Measurements from ENCODE around the gene TYK2. TPM values are rescaled to one million over a fixed set of nuclear protein-coding genes. Genes with fewer than 3 reads are reported as not detected.
A peak's percentile ranks its signal among the peaks of the same experiment; 100 is the strongest.
"Not testable (repeated sequence)": the region's sequence is repeated elsewhere in the genome, so short reads cannot be mapped to it uniquely, and the experiment has no call there.

The TYK2 gene
- total and polyA plus RNA-seq, 2 experiments from 2014 or later = 126 to 142 TPM

- H3K27ac ChIP-seq = no peak overlapping the region
- no peaks in the 10 kb centered on the region for H3K9me3 ChIP-seq (ENCODE audit: low read depth)
- peak; percentile 77 to 81 for DNase-seq (ENCODE audit: low read depth in 1 of 2, low spot score in 1 of 2)
- TF ChIP-seq CTCF (IDR thresholded peaks at IDR 0.05; ENCODE audit: low read depth, low read length) = peak; percentile 91
- no peaks in the 10 kb centered on the region for H3K27me3 ChIP-seq
- H3K36me3 ChIP-seq = peaks cover 38% of the 10 kb centered on the region
- no peaks in the 10 kb centered on the region for H3K4me1 ChIP-seq (ENCODE audit: low read depth)
- H3K4me3 ChIP-seq = no peak overlapping the region
Observed at GRCh38 chr19:10390652-10391286, 10.4 kb upstream of the TYK2 start.

- no peaks in the 10 kb centered on the region for H3K4me1 ChIP-seq (ENCODE audit: low read depth)
- H3K27me3 ChIP-seq = no peaks in the 10 kb centered on the region
- TF ChIP-seq CTCF (IDR thresholded peaks at IDR 0.05; ENCODE audit: low read depth, low read length) = peak; percentile 27
- no peak overlapping the region for H3K27ac ChIP-seq
- no peaks in the 10 kb centered on the region for H3K9me3 ChIP-seq (ENCODE audit: low read depth)
- no peak for DNase-seq (ENCODE audit: low read depth in 1 of 2, low spot score in 1 of 2)
- peaks cover 31% of the 10 kb centered on the region for H3K36me3 ChIP-seq
- H3K4me3 ChIP-seq = no peak overlapping the region
Observed at GRCh38 chr19:10389863-10390262, 9.5 kb upstream of the TYK2 start.

GRCh38 chr19:10388957-10389356 is 8.6 kb upstream of the TYK2 start:
- Histone ChIP-seq H3K9me3 (ENCODE audit: low read depth) (no peaks in the 10 kb centered on the region), H3K4me1 (ENCODE audit: low read depth) (no peaks in the 10 kb centered on the region), H3K27ac (no peak overlapping the region), H3K36me3 (peaks cover 27% of the 10 kb centered on the region), H3K27me3 (no peaks in the 10 kb centered on the region), H3K4me3 (no peak overlapping the region)
- peak; percentile 94 for TF ChIP-seq CTCF (IDR thresholded peaks at IDR 0.05; ENCODE audit: low read depth, low read length)
- peak; percentile 85 to 90 for DNase-seq (ENCODE audit: low read depth in 1 of 2, low spot score in 1 of 2)

- DNase-seq (ENCODE audit: low read depth in 1 of 2, low spot score in 1 of 2) = no peak
Observed at GRCh38 chr19:10384580-10384979, 4.2 kb upstream of the TYK2 start.

GRCh38 chr19:10383223-10383499 is 2.8 kb upstream of the TYK2 start:
- H3K4me1 ChIP-seq (ENCODE audit: low read depth); H3K36me3 ChIP-seq; H3K27ac ChIP-seq; H3K9me3 ChIP-seq (ENCODE audit: low read depth); H3K27me3 ChIP-seq; H3K4me3 ChIP-seq; DNase-seq (ENCODE audit: low read depth in 1 of 2, low spot score in 1 of 2): not testable (repeated sequence)

More at GRCh38 chr19:10384580-10384979, 4.2 kb upstream of the TYK2 start:
- H3K27me3 ChIP-seq = no peaks in the 10 kb centered on the region
- no peaks in the 10 kb centered on the region for H3K36me3 ChIP-seq
- TF ChIP-seq CTCF (IDR thresholded peaks at IDR 0.05; ENCODE audit: low read depth, low read length) = no peak
- H3K4me1 ChIP-seq (ENCODE audit: low read depth) = no peaks in the 10 kb centered on the region
- no peak overlapping the region for H3K4me3 ChIP-seq
- no peaks in the 10 kb centered on the region for H3K9me3 ChIP-seq (ENCODE audit: low read depth)
- no peak overlapping the region for H3K27ac ChIP-seq

GRCh38 chr19:10379880-10380312 is 476 bp downstream of the TYK2 start:
- no peak overlapping the region for H3K27ac ChIP-seq
- no peak for DNase-seq (ENCODE audit: low read depth in 1 of 2, low spot score in 1 of 2)

More at GRCh38 chr19:10379880-10380312, 476 bp downstream of the TYK2 start:
- Histone ChIP-seq H3K36me3 (peaks cover 2% of the 10 kb centered on the region), H3K27me3 (no peaks in the 10 kb centered on the region), H3K4me1 (ENCODE audit: low read depth) (no peaks in the 10 kb centered on the region), H3K4me3 (peak overlapping the region; percentile 66), H3K9me3 (ENCODE audit: low read depth) (no peaks in the 10 kb centered on the region)
- no peak for TF ChIP-seq CTCF (IDR thresholded peaks at IDR 0.05; ENCODE audit: low read depth, low read length)
